ENCODE data around the gene PPM1A.

Gene PPM1A

GRCh38 chr14:60248697-60249318 lies at the start of gene PPM1A:
TSS of gene PPM1A (plus strand) at chr14:60249221. CDS start at chr14:60282704, 33,483 bp downstream.
- peak; percentile 95 for DNase-seq

- DNase-seq = no peak
Measured at GRCh38 chr14:60199321-60199720, 49.7 kb upstream of the PPM1A start.

GRCh38 chr14:60204104-60204842 lies 44.7 kb upstream of the PPM1A start:
- no peak for DNase-seq

- DNase-seq = no peak
Measured at GRCh38 chr14:60204843-60205774, 43.9 kb upstream of the PPM1A start.

- no peak for DNase-seq
Measured at GRCh38 chr14:60206249-60206670, 42.8 kb upstream of the PPM1A start.

GRCh38 chr14:60206837-60207533 lies 42.0 kb upstream of the PPM1A start:
- DNase-seq = no peak

DNA sequence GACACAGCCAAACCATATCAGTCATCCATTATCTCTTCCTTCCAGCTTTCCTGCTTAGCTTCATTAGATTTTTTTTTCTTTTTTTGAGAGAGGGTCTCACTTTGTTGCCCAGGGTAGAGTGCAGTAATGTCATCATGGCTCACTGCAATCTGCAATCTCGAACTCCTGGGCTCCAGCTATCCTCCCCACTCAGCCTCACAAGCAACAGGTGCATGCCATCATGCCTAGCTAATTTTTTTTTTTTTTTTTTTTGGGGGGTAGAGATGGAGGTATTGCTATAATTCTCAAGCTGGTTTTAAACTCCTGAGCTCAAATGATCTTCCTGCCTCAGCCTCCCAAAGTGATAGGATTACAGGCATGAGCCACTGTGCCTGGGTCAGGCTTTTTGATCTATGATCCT lies 38.3 kb upstream of the PPM1A start:
- no peak for DNase-seq

DNA sequence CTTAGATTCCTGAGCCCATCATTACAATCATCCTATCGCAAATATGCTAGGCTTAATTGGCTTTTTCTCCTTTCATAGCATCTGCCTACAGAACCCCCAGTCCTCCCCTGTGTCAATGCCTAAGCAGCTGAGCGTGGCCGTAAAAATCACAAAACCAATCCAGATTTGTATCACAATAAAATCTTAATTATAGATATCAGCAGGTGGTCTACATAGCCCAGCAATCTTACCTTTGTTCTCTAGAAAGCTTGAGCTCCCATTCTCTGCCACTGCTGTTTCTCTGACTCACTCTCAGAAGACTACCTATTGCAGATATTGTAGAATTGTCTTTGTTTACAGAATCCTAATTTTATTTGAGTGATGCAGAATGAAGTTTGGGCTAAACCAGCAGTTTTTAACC lies 37.9 kb upstream of the PPM1A start:
- DNase-seq = no peak

- no peak for DNase-seq
Measured at GRCh38 chr14:60212503-60213371, 36.3 kb upstream of the PPM1A start.

DNA sequence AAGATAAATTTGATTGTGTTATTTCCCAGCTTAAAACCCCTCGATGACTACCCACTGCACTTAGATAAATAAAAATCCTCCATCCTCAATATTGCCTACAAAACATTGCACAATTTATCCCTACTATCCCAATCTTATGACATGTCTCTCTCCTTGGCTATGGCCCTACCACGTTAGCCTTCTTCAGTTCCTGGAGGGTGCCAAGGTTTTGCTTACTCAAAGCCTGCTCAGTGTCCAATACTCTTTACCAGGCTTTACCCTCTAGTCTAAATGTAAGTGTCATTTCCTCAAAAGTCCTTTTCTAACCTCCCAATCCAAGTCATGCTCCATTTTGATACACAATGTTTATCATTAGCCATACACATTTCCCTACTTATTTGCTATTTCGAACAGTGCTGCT lies 35.0 kb upstream of the PPM1A start:
- no peak for DNase-seq

DNA sequence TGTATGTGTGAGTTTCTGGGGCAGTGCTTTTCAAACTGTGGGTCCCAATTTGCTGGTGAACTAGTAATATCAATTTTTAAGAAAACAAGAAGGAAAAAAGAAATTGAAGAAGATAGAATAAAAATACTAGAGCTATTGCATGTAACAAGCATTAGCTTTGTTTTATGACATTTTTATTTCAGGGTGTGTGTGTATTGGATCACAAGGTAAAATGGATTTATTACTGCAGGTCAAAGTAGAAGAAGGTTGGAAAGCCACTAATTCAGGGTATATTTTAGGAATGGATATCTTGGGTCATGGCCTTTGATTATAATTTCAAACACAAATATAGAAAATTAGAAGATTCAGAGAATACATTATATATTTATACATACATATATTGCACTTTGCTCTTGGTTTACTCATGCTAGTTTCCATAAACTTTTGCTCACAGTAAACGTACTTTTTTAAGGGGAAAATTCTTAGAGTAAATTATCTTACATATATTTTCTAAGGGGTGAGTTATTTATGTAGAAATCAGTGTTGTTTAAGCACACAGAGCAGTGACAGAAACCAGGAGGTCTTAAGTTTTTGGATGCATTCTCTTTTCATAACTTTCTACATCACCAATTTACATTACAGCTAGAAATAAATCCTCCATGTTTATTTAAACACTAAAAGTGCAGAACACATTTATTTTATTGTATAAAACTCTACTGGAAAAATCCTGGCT lies 34.5 kb upstream of the PPM1A start:
- no peak for DNase-seq

DNA sequence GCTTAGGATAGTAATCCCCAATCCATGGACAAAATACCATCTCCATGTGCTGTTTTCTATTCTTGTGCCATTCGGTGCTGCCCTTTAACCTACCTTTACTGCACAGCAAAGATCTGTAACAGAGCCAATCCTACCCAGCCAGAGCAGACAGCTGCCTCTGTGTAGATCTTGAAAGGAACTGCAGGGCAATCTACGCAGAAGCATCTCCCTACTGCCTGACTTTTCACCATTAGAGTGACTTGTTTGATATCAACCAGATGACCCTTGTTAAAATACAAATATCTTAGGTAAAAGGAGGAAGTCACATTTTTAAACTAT lies 33.9 kb upstream of the PPM1A start:
- DNase-seq = no peak

DNA sequence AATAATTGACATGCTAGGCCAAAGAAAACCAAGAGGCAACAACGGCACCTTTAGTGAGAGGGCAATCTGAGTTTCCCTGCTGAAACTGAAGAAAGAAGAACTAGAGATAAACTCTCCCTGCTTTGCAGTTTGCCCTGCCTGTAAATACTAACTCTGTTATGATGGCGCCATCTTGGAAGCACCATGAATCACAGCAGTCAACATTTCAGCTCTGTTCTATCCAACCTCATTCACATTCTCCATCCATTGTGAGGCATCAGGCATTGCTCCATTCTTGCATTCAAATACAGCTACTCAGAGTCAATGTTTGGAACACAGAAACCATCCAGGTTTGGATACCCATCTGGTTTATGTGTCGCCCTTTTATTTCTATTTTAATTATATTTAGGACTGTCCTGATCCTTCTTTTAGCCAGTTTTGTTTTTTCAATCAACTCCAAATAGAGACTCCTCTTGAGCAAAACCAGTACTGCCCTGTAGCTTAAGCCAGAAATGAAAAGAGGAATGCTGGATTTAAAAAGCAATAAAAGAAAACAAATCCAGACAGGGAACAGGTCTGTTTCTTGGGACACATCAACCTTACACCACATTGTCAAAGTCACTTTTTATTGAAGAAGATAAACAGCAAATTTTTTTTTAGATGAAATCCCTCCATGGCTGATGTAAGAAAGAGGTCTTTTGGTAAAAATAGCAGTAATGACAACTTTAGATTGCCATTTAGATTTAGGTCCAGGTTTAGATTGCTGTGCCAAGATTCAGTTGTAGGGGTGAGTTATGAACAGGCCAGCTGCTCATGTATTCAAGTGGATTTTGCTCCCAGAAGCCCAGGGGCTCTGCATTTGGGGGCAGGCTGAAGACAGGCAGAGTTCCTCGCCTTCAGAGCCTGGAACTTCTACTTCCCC lies 33.3 kb upstream of the PPM1A start:
- no peak for DNase-seq

- no peak for DNase-seq
Measured at GRCh38 chr14:60217713-60218112, 31.3 kb upstream of the PPM1A start.

DNA sequence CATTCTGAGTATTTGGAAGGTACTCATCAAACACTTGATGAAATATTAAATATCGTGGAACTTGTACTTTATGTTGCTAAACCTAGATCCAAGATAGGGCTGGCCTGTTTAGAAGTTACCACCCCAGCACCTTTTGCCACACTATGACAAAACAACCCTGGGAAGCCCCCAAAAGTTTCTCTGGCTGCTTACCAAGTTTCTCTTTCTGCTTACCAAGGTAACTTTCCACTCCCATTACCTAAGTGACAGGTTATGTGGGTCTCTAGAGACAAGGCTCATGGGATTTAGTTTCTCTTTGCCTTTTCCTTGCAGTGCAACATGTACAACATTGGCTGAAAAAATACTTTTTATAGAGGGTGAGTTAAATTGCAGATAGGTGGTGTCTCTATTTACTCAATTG lies 28.9 kb upstream of the PPM1A start:
- no peak for DNase-seq

DNA sequence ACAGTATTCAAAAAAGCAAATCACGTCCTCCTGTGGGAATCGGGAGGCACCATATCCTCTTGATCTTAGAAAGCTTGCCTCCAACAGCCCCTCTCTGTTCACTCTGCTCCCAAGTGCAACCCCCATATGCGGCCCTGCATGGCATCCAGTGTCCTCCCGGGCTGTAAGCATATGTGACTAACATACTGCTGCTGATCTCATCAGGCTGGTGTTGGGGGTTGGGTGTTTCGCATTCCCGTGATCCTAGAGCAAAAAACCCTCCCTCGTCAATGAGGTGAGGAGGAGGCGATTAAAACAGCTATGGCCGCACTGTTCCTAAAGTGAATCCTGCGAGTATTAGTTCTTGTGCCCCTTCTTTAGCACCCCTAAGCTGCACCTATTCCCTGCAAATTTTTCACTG lies 28.1 kb upstream of the PPM1A start:
- DNase-seq = no peak

GRCh38 chr14:60221457-60221856 lies 27.6 kb upstream of the PPM1A start:
- DNase-seq = no peak

GRCh38 chr14:60222820-60223219 lies 26.2 kb upstream of the PPM1A start:
- no peak for DNase-seq

DNA sequence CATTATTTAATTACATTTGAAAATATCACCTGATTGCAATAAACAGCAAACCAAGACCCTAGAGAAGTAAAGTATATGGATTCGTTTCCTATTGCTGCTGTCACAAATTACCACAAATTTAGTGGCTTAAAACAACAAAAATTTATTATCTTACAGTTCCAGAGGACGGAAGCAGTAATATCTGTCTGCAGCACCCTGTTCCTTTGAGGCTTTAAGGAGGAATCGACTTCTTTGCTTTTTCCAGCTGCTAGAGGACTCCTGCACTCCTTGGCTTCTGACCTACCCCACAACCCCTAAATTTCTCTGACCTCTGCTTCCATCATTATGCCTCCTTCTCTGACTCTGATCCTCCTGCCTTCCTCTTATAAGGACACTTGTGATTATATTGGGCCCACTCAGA lies 23.8 kb upstream of the PPM1A start:
- no peak for DNase-seq

GRCh38 chr14:60226298-60226697 lies 22.7 kb upstream of the PPM1A start:
- no peak for DNase-seq

Data from EL (cell line).